ENCODE data around the gene PNPO.

PNPO gene

DNA sequence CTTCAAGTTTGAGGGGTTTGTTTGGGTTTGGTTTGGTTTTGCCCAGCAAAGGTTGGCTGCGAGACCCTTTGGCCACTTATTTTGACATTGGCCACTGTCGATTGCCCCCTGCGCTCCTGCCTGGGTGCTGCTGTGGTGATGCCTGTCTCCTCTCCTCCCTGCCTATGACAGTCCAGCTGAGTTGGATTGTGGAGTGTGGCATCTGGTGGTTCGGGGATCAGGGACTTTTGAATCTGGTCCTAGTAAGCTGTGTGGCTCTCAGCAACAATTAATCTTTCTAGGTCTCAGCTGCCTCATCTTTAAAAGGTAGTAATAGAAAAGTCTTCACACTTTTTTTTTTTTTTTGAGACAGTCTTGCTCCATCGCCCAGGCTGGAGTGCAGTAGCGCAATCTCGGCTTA, 56.7 kb downstream of the PNPO start:
- DNase-seq (ENCODE audit: low read depth, low spot score): no peak

Data from activated naive CD8-positive, alpha-beta T cell treated with anti-CD3 and anti-CD28 coated beads, Interleukin-2, amount 50 U/mL, for 16 hours (primary cell).